ENCODE measurements around the gene TM4SF20. TPM values are rescaled to one million over a fixed set of nuclear protein-coding genes. Genes with fewer than 3 reads are reported as not detected.
A peak's percentile ranks its signal among the peaks of the same experiment; 100 is the strongest.

The TM4SF20 gene
- polyA plus RNA-seq, 2 donors, result 0.04 TPM; not detected in 1

DNA sequence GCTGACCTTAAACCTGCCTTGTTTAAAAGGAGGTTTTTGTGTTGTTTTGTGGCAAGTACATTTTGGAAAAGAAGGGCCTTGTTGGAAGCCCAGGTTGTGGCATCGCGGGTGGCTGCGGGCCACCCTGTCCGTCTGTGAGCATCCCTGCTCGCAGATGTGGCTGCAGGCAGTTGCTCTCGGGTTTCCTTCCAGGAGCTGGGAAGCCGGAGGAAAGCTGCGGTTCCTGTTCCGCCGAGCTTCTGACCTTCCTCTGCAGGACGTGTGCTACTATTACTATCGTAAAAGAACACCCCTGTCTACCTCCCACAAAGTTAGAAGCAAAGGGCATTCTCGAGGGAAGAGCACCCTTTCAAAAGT is 53.3 kb downstream of the TM4SF20 start:
- WGBS, 2 donors, result 0% methylated on average over 13 of the region's 13 CpGs
- peak overlapping the region; percentile 90 to 100 for H3K4me3 ChIP-seq (ENCODE audit: low read depth in 1 of 2, low read length in 2 of 2)
- no peaks in the 10 kb centered on the region for H3K4me1 ChIP-seq (ENCODE audit: control insufficient read depth in 2 of 2, insufficient read depth in 2 of 2, low read length in 1 of 2)
- H3K27ac ChIP-seq (ENCODE audit: low read depth in 2 of 2, low read length in 1 of 2), result peak overlapping the region; percentile 87 to 88
- H3K9me3 ChIP-seq (ENCODE audit: control insufficient read depth in 2 of 2, insufficient read depth in 1 of 2, low read depth in 1 of 2, low read length in 1 of 2), result peaks cover 0 to under 1% of the 10 kb centered on the region in 2 donors
- H3K27me3 ChIP-seq (ENCODE audit: control insufficient read depth in 1 of 2, insufficient read depth in 2 of 2, low read length in 2 of 2), result no peaks in the 10 kb centered on the region
- peaks cover 0 to 3% of the 10 kb centered on the region in 2 donors for H3K36me3 ChIP-seq (ENCODE audit: control insufficient read depth in 2 of 2, insufficient read depth in 2 of 2, low read length in 1 of 2)

DNA sequence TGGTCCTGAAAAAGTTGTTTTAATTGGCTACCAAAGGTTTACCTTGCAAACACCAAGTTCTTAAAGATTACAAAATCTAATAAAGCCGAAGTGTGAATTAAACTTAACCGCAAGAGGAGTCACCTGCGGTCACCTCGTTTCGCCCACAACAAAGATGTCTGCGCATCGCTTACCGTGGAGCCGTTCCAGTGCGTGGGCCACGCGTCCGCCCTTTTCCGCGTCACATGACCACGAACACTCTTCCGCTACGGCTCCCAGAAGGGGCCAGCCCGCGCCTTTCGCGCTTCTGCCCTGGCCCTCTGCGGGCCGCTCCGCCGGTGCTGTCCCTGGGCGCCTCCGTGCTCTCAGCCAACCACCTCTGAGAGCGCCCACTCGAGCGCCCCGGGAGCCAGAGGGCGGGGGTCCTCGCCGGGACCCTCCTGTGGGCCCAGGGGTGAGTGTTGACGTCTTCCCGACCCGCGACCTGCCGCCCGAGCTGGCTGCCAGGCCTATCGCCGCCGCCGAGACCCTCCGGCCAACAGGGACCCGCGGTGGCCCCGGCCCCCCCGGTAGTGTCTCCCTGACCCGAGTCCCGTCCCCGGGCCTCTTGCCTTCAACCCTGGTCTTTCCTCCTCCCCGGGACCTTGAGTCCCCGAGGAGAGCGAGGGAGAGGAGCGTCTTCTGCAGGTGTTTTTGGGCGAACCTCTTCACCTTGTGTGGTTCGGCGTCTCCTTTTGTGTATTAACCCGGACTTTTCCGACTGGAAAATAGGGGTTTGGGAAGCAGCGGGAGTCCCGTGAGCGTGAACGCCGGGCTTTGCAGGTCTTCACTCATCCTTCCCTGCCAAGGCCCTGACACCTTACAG is 53.9 kb downstream of the TM4SF20 start, which contains the start of gene MFF:
Gene MFF (plus strand): TSS at position 257 of the 844 bp plus-strand sequence. CDS start 5,415 bp downstream, outside the sequence.
- WGBS, 2 donors, result 0 to 9% methylated on average over 67 of the region's 67 CpGs
- H3K9me3 ChIP-seq (ENCODE audit: control insufficient read depth in 2 of 2, insufficient read depth in 1 of 2, low read depth in 1 of 2, low read length in 1 of 2), result peaks cover 0 to 2% of the 10 kb centered on the region in 2 donors
- H3K27ac ChIP-seq (ENCODE audit: low read depth in 2 of 2, low read length in 1 of 2), result peak within 1 kb of the TSS; percentile 87 to 88
- no peaks in the 10 kb centered on the region for H3K36me3 ChIP-seq (ENCODE audit: control insufficient read depth in 2 of 2, insufficient read depth in 2 of 2, low read length in 1 of 2)
- H3K4me1 ChIP-seq (ENCODE audit: control insufficient read depth in 2 of 2, insufficient read depth in 2 of 2, low read length in 1 of 2), result no peaks in the 10 kb centered on the region
- H3K27me3 ChIP-seq (ENCODE audit: control insufficient read depth in 1 of 2, insufficient read depth in 2 of 2, low read length in 2 of 2), result no peaks in the 10 kb centered on the region
- peak within 1 kb of the TSS; percentile 90 to 100 for H3K4me3 ChIP-seq (ENCODE audit: low read depth in 1 of 2, low read length in 2 of 2)

DNA sequence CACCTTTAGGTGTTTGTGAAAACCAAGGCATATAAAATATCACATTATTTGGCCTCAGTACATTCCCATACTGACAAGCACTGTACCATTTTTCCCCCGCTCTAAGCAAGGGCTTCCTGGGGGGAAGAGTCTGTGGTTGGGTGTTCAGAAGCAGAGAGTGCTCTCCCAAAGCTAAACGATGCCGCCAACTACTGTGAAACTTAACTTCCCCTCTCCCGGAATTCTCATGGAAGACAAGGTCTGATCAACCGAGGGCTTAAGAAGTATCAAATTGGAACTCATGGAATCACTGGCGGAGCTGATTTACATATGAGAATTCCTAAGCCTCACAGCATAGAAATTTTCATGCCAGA is 54.5 kb downstream of the TM4SF20 start:
- Histone ChIP-seq H3K27me3 (ENCODE audit: control insufficient read depth in 1 of 2, insufficient read depth in 2 of 2, low read length in 2 of 2) (no peaks in the 10 kb centered on the region), H3K36me3 (ENCODE audit: control insufficient read depth in 2 of 2, insufficient read depth in 2 of 2, low read length in 1 of 2) (no peaks in the 10 kb centered on the region), H3K27ac (ENCODE audit: low read depth in 2 of 2, low read length in 1 of 2) (peak overlapping the region; percentile 39 to 41), H3K4me1 (ENCODE audit: control insufficient read depth in 2 of 2, insufficient read depth in 2 of 2, low read length in 1 of 2) (no peaks in the 10 kb centered on the region), H3K9me3 (ENCODE audit: control insufficient read depth in 2 of 2, insufficient read depth in 1 of 2, low read depth in 1 of 2, low read length in 1 of 2) (peaks cover 0 to 2% of the 10 kb centered on the region in 2 donors), H3K4me3 (ENCODE audit: low read depth in 1 of 2, low read length in 2 of 2) (peak overlapping the region; percentile 37 to 100)
- 10 to 13% methylated on average over 6 of the region's 6 CpGs for WGBS, 2 donors

DNA sequence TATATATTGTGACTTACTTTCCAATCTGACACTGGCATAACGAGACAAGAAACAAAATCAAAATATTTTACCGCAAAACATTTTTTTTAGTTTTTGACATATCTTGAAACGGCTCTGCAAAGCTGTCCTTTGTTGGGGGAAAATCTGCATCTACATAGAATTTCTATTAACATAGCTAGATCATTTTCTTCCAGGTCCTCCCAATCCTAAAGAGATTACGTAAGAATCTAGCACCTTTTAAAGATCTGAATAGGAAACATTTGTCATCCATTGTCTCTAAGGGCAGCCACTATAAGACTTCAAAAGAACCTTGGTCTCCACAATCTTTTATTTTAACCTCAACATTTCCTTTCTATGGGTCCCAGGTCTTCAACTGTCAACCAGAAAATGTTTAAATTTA is 55.3 kb downstream of the TM4SF20 start:
- Histone ChIP-seq H3K27me3 (ENCODE audit: control insufficient read depth in 1 of 2, insufficient read depth in 2 of 2, low read length in 2 of 2) (no peaks in the 10 kb centered on the region), H3K4me1 (ENCODE audit: control insufficient read depth in 2 of 2, insufficient read depth in 2 of 2, low read length in 1 of 2) (no peaks in the 10 kb centered on the region), H3K27ac (ENCODE audit: low read depth in 2 of 2, low read length in 1 of 2) (no peak overlapping the region), H3K9me3 (ENCODE audit: control insufficient read depth in 2 of 2, insufficient read depth in 1 of 2, low read depth in 1 of 2, low read length in 1 of 2) (peaks cover 0 to 2% of the 10 kb centered on the region in 2 donors), H3K4me3 (ENCODE audit: low read depth in 1 of 2, low read length in 2 of 2) (no peak overlapping the region), H3K36me3 (ENCODE audit: control insufficient read depth in 2 of 2, insufficient read depth in 2 of 2, low read length in 1 of 2) (no peaks in the 10 kb centered on the region)
- 95 to 98% methylated on average over 4 of the region's 4 CpGs for WGBS, 2 donors

DNA sequence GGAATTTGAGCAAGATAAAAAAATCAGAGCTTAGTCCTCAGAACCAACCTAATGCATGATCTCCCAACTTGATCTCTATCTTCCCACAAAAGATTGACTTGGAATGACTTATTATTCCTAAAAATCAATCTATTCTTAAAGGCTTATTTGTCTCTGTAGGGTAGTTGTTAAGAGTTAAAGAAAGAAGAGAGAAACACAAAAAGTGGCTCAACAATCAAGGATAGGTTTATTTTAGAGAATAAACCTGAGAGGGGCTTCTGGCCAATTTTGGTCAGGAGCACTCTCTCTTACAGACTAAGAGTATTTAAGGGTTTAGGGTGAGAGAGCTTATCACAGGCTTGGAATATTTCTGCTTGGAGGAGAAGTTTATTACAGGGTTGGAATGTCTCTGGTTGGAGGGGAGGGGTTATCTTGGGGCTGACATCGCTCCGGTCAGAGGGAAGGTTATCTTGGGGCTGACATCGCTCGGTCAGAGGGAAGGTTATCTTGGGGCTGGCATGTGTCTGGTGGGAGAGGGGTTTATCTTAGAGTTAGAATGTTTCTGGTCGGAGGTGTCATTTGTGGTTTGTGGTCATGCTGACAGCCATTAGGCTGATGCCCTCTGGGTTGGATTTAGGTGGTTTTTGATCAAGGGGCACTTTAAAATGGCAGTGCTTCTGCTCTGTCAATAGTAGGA is 56.4 kb downstream of the TM4SF20 start:
- no peaks in the 10 kb centered on the region for H3K27me3 ChIP-seq (ENCODE audit: control insufficient read depth in 1 of 2, insufficient read depth in 2 of 2, low read length in 2 of 2)
- no peaks in the 10 kb centered on the region for H3K36me3 ChIP-seq (ENCODE audit: control insufficient read depth in 2 of 2, insufficient read depth in 2 of 2, low read length in 1 of 2)
- no peaks in the 10 kb centered on the region for H3K4me1 ChIP-seq (ENCODE audit: control insufficient read depth in 2 of 2, insufficient read depth in 2 of 2, low read length in 1 of 2)
- H3K9me3 ChIP-seq (ENCODE audit: control insufficient read depth in 2 of 2, insufficient read depth in 1 of 2, low read depth in 1 of 2, low read length in 1 of 2), result peaks cover 0 to 2% of the 10 kb centered on the region in 2 donors
- no peak overlapping the region for H3K27ac ChIP-seq (ENCODE audit: low read depth in 2 of 2, low read length in 1 of 2)
- H3K4me3 ChIP-seq (ENCODE audit: low read depth in 1 of 2, low read length in 2 of 2), result no peak overlapping the region
- 80 to 90% methylated on average over 5 of the region's 5 CpGs for WGBS, 2 donors

DNA sequence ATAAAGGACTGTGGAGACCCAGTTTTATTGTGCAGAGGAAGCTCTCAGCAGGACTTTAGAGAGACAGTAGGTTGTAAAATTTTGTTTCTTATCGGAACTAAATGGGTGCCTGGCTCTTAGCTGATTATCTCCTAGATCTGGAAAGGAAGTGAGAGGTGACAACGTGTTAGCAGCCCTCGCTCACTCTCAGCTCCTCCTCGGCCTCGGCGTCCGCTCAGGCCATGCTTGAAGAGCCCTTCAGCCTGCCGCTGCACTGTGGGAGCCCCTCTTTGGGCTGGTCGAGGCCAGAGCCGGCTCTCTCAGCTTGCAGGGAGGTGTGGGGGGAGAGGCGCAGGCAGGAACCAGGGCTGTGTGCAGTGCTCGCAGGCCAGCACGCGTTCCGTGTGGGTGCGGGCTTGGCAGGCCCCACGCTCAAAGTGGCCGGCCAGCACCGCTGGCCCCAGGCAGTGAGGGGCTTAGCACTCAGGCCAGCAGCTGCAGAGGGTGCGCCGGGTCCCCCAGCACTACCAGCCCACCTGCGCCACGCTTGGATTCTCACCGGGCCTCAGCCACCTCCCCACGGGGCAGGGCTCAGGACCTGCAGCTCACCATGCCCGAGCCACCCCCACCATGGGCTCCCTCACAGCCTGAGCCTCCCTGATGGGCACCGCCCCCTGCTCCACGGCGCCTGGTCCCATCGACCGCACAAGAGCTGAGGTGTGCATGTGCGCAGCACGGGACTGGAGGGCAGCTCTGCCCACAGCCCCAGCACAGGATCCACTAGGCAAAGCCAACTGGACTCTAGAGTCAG is 58.6 kb downstream of the TM4SF20 start:
- H3K27me3 ChIP-seq (ENCODE audit: control insufficient read depth in 1 of 2, insufficient read depth in 2 of 2, low read length in 2 of 2), result no peaks in the 10 kb centered on the region
- peaks cover 0 to 2% of the 10 kb centered on the region in 2 donors for H3K9me3 ChIP-seq (ENCODE audit: control insufficient read depth in 2 of 2, insufficient read depth in 1 of 2, low read depth in 1 of 2, low read length in 1 of 2)
- H3K4me3 ChIP-seq (ENCODE audit: low read depth in 1 of 2, low read length in 2 of 2), result no peak overlapping the region
- no peak overlapping the region for H3K27ac ChIP-seq (ENCODE audit: low read depth in 2 of 2, low read length in 1 of 2)
- 90 to 93% methylated on average over 31 to 33 of the region's 33 CpGs for WGBS, 2 donors
- no peaks in the 10 kb centered on the region for H3K4me1 ChIP-seq (ENCODE audit: control insufficient read depth in 2 of 2, insufficient read depth in 2 of 2, low read length in 1 of 2)
- H3K36me3 ChIP-seq (ENCODE audit: control insufficient read depth in 2 of 2, insufficient read depth in 2 of 2, low read length in 1 of 2), result no peaks in the 10 kb centered on the region

DNA sequence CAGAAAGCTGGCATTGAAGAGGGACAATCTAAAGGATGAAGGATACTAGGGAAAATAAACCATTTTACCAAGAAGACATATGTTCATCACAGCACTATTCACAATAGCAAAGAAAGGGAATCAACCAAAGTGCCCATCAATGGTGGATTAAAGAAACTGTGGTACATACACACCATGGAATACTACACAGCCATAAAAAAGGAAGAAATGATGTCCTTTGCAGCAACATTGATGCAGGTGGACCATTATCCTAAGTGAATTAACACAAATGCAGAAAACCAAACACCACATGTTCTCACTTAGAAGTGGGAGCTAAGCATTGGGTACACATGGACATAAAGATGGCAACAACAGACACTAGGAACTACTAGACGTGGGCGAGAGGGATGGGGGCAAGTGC is 61.3 kb downstream of the TM4SF20 start:
- 89 to 97% methylated on average over 2 of the region's 2 CpGs for WGBS, 2 donors
- peaks cover 0 to 2% of the 10 kb centered on the region in 2 donors for H3K9me3 ChIP-seq (ENCODE audit: control insufficient read depth in 2 of 2, insufficient read depth in 1 of 2, low read depth in 1 of 2, low read length in 1 of 2)
- H3K27ac ChIP-seq (ENCODE audit: low read depth in 2 of 2, low read length in 1 of 2), result no peak overlapping the region
- H3K27me3 ChIP-seq (ENCODE audit: control insufficient read depth in 1 of 2, insufficient read depth in 2 of 2, low read length in 2 of 2), result no peaks in the 10 kb centered on the region
- H3K36me3 ChIP-seq (ENCODE audit: control insufficient read depth in 2 of 2, insufficient read depth in 2 of 2, low read length in 1 of 2), result no peaks in the 10 kb centered on the region
- no peak overlapping the region for H3K4me3 ChIP-seq (ENCODE audit: low read depth in 1 of 2, low read length in 2 of 2)
- H3K4me1 ChIP-seq (ENCODE audit: control insufficient read depth in 2 of 2, insufficient read depth in 2 of 2, low read length in 1 of 2), result no peaks in the 10 kb centered on the region

DNA sequence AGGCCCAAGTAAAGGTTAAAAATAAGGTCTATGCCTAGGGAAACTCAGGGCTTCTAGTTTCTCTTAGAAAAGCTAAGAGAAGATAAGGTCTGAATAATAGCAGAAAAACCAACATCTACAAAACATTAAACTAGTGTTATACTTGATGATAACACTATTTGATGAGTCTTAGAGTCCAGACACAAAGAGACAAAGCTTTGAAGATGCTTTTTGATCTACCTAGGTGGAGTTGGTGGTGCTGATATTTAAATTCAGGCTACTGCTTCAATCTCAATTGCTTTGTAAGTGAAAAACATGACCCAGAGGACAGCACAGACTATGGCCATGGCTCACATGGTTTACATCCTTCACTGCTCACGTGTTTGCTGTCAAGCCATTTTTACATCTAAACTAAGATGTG is 65.8 kb downstream of the TM4SF20 start:
- H3K4me3 ChIP-seq (ENCODE audit: low read depth in 1 of 2, low read length in 2 of 2), result no peak overlapping the region
- no peaks in the 10 kb centered on the region for H3K36me3 ChIP-seq (ENCODE audit: control insufficient read depth in 2 of 2, insufficient read depth in 2 of 2, low read length in 1 of 2)
- no peaks in the 10 kb centered on the region for H3K9me3 ChIP-seq (ENCODE audit: control insufficient read depth in 2 of 2, insufficient read depth in 1 of 2, low read depth in 1 of 2, low read length in 1 of 2)
- H3K4me1 ChIP-seq (ENCODE audit: control insufficient read depth in 2 of 2, insufficient read depth in 2 of 2, low read length in 1 of 2), result no peaks in the 10 kb centered on the region
- no peak overlapping the region for H3K27ac ChIP-seq (ENCODE audit: low read depth in 2 of 2, low read length in 1 of 2)
- H3K27me3 ChIP-seq (ENCODE audit: control insufficient read depth in 1 of 2, insufficient read depth in 2 of 2, low read length in 2 of 2), result no peaks in the 10 kb centered on the region
- 93 to 96% methylated on average over 1 of the region's 1 CpG for WGBS, 2 donors

DNA sequence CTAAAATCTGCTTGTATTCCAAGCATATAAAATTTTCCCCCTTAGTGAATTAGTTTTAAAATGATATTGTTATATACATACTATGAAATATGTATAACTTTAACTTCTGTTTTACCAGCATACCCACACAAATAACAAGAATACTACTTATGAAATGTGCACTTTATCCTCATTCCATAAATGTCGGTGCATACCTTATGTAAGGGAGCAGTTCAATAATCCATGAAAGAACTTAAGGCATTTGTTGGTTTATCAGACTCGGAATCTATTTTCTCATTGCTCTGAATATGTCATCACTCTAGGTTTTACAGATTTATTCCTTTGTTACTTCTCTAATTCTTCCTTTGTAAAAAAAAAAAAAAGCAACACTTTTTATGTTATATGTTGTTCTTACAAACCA is 66.5 kb downstream of the TM4SF20 start:
- WGBS, 2 donors, result 49 to 59% methylated on average over 2 of the region's 2 CpGs
- Histone ChIP-seq H3K4me3 (ENCODE audit: low read depth in 1 of 2, low read length in 2 of 2) (no peak overlapping the region), H3K9me3 (ENCODE audit: control insufficient read depth in 2 of 2, insufficient read depth in 1 of 2, low read depth in 1 of 2, low read length in 1 of 2) (no peaks in the 10 kb centered on the region), H3K36me3 (ENCODE audit: control insufficient read depth in 2 of 2, insufficient read depth in 2 of 2, low read length in 1 of 2) (no peaks in the 10 kb centered on the region), H3K4me1 (ENCODE audit: control insufficient read depth in 2 of 2, insufficient read depth in 2 of 2, low read length in 1 of 2) (no peaks in the 10 kb centered on the region), H3K27ac (ENCODE audit: low read depth in 2 of 2, low read length in 1 of 2) (no peak overlapping the region), H3K27me3 (ENCODE audit: control insufficient read depth in 1 of 2, insufficient read depth in 2 of 2, low read length in 2 of 2) (no peaks in the 10 kb centered on the region)
